ENCODE data around the gene PTPN6. TPM values are rescaled to one million over a fixed set of nuclear protein-coding genes. Genes with fewer than 3 reads are reported as not detected.

Gene PTPN6
- total and polyA plus RNA-seq, 2 of the 13 experiments (the other 11 are each of a cell fraction or from before 2014, with no cell fraction given), result 10.5 to 10.6 TPM

- TF ChIP-seq HBP1 (CRISPR knock-in tag; IDR thresholded peaks at IDR 0.05; ENCODE audit: low read depth) (0 out of 2 replicates have a peak, but pooled peaks have one; percentile 29), HINFP (CRISPR knock-in tag; IDR thresholded peaks at IDR 0.05; ENCODE audit: low read depth) (no peak), POLR2AphosphoS5 (IDR thresholded peaks at IDR 0.05; ENCODE audit: low read depth, low read length) (peak; percentile 56), HOXA3 (CRISPR knock-in tag; IDR thresholded peaks at IDR 0.05) (peak; percentile 71), SMC3 (IDR thresholded peaks at IDR 0.05; ENCODE audit: low read length) (peak; percentile 75), TFDP1 (CRISPR knock-in tag; IDR thresholded peaks at IDR 0.05; ENCODE audit: borderline replicate concordance) (peak; percentile 48; the same call in 1 of the 2 replicates), MXD3 (CRISPR knock-in tag; IDR thresholded peaks at IDR 0.05) (0 out of 2 replicates have a peak, but pooled peaks have one; percentile 27), REXO4 (CRISPR knock-in tag; IDR thresholded peaks at IDR 0.05; ENCODE audit: borderline replicate concordance) (no peak), ERF (CRISPR knock-in tag; IDR thresholded peaks at IDR 0.05) (0 out of 2 replicates have a peak, but pooled peaks have one; percentile 45), ZNF557 (CRISPR knock-in tag; IDR thresholded peaks at IDR 0.05) (0 out of 2 replicates have a peak, but pooled peaks have one; percentile 44), ZBTB10 (CRISPR knock-in tag; IDR thresholded peaks at IDR 0.05; ENCODE audit: borderline replicate concordance) (0 out of 2 replicates have a peak, but pooled peaks have one; percentile 31), SYNCRIP (IDR thresholded peaks at IDR 0.05; ENCODE audit: insufficient read depth, low read depth, low read length) (no peak), IKZF5 (CRISPR knock-in tag; IDR thresholded peaks at IDR 0.05) (no peak), DMAP1 (CRISPR knock-in tag; IDR thresholded peaks at IDR 0.05) (no peak), TEAD2 (CRISPR knock-in tag; IDR thresholded peaks at IDR 0.05) (peak; percentile 74; the same call in 1 of the 2 replicates), POLR2A (IDR thresholded peaks at IDR 0.05; ENCODE audit: insufficient read depth in 1 of 2, low read depth in 2 of 2, low read length in 2 of 2) (peak; percentile 4 to 54; a peak in 2 of 4 replicates), ZNF280B (CRISPR knock-in tag; IDR thresholded peaks at IDR 0.05; ENCODE audit: borderline replicate concordance) (no peak)
Measured at GRCh38 chr12:6965026-6965661, 14.0 kb downstream of the PTPN6 start (continued).
